ENCODE measurements around the gene RPAIN.
A peak's percentile ranks its signal among the peaks of the same experiment; 100 is the strongest.
"Not testable (repeated sequence)": the region's sequence is repeated elsewhere in the genome, so short reads cannot be mapped to it uniquely, and the experiment has no call there.

RPAIN gene

DNA sequence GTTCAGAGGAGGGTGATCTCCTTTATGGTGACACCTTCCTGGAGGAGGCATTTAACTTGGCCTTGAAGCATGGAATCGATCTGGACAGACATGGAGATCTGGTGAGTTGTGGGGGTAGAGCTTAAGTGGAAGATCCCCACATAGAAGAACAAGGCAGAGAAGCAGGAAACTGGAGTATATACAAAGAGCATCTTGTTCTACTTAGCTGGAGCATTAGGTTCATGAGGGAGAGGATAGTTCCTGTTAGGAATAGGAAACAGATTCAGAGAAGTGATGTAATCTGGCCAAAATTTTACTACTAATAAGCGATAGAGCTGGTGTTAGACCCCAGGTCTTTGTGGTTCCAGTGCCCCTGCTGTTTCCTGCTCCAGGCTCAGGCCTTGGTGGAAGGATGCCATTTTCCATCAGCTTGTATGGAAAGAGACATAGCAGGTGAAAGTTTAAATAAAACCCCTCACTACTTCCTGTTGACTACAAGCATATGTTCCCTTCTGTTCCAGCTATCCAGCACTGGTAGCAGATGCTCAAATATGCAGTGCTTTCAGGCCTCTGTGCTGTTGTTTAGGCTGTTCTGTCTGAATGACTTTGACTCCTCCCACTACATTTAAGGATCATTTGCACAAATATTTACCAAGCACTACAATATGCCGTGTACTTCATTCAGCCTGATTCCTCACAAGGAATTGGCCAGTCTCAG lies 9.4 kb downstream of the RPAIN start:
- peak overlapping the region; percentile 77 for H3K27ac ChIP-seq
- no peak for DNase-seq (ENCODE audit: low read depth, low spot score)

DNA sequence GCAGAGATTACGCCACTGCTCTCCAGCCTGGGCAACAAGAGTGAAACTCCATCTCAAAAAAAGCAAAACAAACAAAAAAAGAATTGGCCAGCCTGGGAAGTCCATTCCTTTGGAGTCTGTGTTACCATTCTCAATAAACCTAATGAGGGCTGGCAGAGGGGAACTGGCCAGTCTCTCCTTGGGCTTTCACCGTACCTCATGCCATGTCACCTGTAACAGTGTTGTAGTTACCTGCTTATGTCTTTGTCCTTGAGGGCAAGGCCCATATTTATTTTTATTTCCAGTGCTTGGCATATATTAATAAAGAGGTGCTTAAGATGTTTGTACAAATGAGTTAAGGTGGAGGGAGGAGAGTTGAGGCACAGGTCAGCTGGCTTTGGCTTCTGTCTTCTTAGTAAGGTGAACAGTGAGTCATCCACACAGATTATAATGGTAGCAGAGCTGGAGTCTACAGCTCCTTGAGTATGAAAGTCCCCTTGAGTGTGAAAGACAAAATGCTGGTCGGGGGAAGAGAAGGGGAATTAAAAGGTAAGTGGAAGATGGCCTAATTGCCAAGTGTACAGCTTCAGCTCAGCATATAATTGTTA lies 10.5 kb downstream of the RPAIN start:
- DNase-seq (ENCODE audit: low read depth, low spot score) = no peak
- H3K27ac ChIP-seq = peak overlapping the region; percentile 77

DNA sequence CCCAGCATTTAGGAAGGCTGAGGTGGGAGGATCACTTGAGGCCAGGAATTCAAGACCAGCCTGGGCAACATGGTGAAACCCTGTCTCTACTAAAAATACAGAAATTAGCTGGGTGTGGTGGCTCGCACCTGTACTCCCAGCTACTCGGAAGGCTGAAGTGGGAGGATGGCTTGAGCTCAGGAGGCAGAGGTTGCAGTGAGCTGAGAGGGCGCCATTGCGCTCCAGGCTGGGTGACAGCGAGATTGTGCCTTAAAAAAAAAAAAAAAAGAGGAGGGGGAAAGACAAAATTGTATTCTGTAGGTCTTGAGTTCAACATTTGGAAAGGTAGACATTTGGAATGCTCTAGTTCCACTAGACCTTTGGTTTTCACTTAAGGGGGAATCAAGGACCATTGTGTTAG lies 11.3 kb downstream of the RPAIN start:
- DNase-seq (ENCODE audit: low read depth, low spot score) = not testable (repeated sequence)
- peak overlapping the region; percentile 77 for H3K27ac ChIP-seq

DNA sequence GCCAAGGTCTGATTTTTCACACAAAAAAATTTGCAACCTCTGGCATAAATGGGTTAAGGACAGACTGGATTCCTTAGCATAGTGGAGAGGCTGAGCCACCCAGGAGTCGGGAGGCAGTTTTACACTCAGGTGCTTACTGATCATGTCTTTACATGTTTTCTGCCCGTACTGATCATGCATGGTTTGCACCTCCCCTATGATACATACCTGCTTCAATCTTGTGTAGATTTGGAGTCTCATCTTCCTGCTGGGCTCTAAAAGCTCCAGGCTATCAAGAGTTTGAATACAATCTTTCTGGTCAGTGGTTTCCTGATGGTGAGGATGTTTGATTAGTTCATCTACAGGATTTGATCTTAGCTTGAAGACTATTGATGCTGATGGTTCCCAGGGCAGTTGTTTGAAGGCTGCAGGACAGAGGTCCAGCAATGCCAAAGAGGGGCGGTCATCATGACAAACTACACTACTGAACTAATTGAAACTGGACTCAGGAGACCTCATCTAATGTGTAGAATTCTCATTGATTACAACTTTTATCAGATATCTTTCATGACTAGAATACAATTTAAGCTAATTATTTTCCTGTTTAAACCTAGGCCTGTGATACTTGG lies 12.1 kb downstream of the RPAIN start:
- peak; percentile 70 for DNase-seq (ENCODE audit: low read depth, low spot score)
- H3K27ac ChIP-seq = peak overlapping the region; percentile 77

DNA sequence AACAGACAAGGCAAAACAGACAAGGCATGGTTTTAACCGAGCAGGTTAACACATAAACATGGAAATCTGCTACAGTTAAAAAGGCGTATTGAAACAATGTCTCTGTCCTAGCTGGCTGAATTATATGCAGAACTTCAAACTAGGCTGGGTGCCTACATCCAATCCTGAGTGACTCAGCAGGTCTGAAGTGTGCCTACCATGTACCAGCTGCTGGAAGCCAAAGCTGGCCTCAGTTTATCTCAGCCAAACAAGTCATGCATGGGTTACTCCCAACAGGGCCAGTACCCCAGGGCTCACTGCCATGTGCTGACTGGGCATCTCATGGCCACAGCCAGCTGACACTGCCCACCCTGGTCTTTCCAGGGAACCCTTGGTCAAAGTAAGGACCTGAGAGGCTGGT lies 15.0 kb downstream of the RPAIN start:
- peak overlapping the region; percentile 10 for H3K27ac ChIP-seq
- no peak for DNase-seq (ENCODE audit: low read depth, low spot score)

DNA sequence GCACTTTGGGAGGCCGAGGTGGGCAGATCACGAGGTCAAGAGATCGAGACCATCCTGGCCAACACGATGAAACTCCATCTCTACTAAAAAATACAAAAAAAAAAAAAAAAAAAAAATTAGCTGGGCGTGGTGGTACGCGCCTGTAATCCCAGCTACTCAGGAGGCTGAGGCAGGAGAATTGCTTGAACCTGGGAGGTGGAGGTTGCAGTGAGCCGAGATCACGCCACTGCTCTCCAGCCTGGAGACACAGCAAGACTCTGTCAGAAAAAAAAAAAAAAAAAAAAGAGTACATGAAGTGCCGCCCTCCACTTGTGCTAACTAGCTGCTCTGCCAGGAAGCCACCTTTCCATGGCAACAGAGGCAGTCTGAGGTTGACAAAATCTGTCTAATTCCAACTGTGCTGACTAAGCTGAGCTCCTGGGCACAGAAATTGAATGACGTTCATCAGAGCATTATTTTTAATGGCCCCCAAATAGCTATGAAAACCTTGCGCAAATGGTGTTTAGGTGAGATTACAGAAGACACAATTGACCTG lies 15.9 kb downstream of the RPAIN start:
- not testable (repeated sequence) for DNase-seq (ENCODE audit: low read depth, low spot score)
- peak overlapping the region; percentile 73 for H3K27ac ChIP-seq

DNA sequence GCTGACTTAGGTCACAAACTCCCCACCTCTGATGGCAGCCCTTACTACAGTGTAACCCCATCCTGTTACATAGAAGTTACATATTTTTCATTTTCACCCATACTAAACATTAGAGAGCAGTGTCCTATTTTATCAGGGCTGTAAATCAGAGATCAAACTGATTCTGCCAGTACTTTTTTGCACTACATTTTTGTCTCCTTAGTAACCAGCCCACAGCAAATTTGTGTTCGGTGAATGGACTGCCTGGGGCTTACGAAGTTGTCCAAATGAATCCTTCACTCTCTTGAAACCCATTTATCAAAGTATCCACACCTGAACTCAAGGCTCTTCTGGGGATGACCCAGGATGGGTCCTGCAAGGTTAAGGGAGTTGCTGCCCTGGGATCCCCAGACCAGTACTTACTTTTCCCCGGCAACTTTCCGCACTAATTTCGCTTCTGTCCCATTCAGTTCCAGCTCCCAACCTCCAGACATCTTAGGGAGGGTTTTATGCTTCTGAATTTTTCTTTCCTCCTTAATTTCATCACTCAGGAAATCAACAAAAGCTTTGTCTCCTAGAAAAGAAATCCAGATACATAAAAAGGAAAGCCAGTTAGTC lies 17.8 kb downstream of the RPAIN start:
- DNase-seq (ENCODE audit: low read depth, low spot score) = no peak
- H3K27ac ChIP-seq = peak overlapping the region; percentile 73

DNA sequence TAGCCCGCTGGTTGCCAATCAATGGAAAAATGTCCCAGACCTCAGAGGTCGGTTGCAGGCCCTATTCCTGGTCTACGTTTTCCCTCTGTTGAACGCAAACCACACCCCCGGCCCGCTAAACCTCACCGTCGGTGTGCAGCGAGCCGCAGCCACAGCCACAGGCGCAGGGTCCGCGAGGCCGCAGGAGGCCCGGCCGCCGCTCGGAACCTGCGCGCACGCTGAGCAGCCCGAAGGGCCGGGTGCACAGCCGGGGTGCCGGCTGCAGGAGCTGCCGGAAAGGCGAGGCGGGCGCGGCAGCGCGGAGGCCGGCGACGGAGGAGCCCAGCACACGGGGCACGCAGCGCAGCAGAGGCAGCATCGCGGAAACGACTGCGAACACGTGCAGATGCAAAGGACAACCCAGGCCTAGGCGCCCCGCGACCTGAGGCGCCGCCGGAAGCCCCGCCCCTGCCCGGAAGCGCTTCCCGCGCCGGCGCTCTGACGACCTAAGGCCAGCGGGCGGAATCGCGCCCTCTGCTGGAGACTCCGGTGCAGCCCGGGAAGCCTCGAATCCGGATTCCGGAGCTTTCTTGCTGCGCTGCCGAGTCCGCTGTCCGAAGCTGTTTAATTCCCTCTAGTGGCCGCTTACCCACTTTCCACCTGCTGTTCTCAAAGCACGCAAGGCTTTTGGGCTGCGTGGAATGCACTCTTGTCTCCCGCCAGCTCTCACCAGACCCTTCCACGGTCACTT lies 18.9 kb downstream of the RPAIN start, which contains the start of gene C1QBP:
TSS of gene C1QBP (minus strand) at position 440 of the 730 bp plus-strand sequence. CDS start at position 358, 82 bp downstream.
- peak; percentile 50 for DNase-seq (ENCODE audit: low read depth, low spot score)
- H3K27ac ChIP-seq = peak within 1 kb of the TSS; percentile 73

DNA sequence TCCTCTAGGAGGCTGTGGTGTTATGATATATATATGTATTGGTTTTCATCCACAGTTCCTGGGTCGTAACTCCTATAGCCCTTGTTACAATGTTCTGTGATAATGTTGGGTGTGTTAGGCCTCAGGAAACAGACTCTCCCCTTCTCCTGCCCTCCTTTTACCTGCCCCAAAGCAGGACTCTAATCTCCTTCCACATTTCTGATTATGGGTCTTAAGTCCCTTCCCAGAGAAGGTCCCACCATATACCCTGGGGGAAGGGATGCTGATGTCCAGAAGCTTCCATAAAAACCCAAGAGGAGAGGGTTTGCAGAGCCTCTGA lies 19.4 kb downstream of the RPAIN start:
- no peak for DNase-seq (ENCODE audit: low read depth, low spot score)
- H3K27ac ChIP-seq = peak overlapping the region; percentile 73

DNA sequence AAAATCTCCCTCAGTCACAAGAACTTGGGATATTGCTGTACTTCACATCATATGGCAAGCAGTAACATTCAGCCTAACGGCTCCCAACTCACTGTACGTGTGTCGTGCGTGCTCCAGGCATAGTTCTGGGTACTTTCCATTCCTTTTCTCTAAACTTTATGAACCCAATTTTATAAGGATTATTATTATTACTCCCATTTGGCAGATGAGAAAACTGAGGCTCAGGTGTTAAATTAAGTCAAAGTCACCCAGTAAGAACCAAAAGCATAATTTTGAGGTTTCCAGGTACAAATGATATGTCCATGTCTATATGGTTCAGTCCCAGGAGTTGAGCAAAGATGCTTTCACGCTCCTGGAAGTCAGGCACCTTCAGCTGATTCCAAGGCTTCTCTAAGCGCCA lies 23.7 kb downstream of the RPAIN start:
- no peak for DNase-seq (ENCODE audit: low read depth, low spot score)
- H3K27ac ChIP-seq = no peak overlapping the region

DNA sequence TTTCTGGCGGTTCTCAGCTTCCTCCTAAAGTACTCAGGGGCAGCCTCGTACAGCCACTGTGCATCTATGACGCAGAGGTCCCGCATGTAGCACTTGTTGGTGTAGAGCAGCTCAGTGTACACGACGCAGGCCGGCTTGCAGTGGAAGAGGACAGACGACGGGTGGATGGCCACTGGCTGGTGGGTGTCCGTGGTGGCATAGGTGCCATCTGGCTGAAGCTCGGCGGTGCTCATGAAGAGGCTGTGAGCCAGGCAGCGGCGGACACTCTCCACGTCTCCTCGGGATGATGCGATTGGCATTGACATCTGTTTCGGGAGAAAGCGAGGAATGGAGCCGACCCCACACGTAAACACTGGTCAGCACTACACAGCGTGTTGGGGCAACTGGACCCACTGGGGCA lies 24.2 kb downstream of the RPAIN start:
- H3K27ac ChIP-seq = no peak overlapping the region
- no peak for DNase-seq (ENCODE audit: low read depth, low spot score)

DNA sequence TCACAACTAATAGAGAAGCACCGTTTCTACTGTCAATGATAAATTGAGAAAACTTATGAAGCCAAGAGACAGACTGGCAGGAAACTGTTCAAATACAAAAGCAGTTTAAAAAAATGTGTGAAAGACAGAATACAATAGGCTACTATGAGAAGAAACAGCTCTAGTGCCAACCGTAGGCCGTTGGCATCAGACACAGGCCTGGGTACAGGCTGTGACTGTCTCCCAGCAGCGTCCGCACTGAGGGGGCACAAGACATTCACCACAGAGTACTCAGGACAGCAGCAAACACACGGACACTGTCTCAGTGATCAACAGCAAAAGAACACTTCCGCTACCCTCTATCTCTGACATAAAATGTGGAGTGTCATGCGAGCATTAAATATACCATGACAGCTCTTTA lies 26.8 kb downstream of the RPAIN start:
- no peak for DNase-seq (ENCODE audit: low read depth, low spot score)
- no peak overlapping the region for H3K27ac ChIP-seq

DNA sequence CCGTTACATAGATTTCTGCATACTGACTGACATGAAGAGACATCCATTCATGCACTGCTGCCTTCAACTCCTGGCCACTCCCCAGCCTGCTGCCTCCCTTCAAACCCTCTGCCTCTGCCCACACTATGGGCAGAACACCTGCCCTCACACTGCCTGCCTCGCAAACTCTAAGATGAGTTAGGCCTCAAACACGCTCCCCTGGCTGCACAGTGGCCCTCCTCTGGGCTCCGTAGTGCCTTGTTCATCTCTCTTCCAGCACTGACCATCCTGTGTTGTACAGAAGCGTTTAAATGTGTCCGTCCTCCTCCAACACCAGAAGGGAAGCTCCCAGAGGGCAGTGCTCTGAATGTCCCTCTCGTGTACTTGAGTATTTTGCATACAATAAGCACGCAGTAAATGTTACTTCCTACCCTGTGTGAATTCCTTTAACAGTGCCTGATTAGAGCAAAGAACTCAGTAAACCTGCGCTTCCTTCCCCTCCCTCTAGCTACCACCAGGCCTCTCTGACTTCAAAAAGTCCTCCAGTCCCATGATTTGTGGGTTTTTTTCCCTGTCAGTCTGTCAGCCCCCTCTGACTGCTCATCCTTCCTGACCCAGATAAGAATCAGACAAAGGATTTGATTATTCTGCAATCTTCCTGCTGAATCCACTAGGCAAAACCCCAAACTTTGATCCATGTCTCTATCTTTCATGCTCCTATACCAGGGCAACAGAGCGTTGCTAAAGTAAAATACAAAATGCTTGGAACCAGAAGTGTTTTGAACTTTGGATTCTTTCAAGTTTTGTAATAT lies 44.9 kb downstream of the RPAIN start:
- H3K27ac ChIP-seq = no peak overlapping the region
- no peak for DNase-seq (ENCODE audit: low read depth, low spot score)

DNA sequence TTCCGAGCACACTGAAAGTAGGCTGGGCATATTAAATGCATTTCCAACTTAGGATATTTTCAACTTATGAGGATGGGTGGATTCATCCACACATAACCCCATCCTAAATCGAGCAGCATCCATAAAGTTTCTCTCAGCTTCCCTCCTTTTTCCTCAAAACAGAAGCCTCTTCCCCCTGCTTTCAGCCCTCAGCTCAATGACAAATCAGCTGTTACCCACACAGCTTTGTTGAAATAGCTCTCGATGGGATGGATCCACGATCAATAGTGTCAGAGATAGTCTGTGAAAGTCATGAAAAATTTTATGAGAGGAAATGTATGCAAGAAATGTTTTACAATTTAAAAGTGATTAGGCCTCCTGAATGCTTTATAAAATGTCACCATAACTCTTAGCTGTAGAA lies 46.3 kb downstream of the RPAIN start:
- no peak for DNase-seq (ENCODE audit: low read depth, low spot score)
- H3K27ac ChIP-seq = no peak overlapping the region

DNA sequence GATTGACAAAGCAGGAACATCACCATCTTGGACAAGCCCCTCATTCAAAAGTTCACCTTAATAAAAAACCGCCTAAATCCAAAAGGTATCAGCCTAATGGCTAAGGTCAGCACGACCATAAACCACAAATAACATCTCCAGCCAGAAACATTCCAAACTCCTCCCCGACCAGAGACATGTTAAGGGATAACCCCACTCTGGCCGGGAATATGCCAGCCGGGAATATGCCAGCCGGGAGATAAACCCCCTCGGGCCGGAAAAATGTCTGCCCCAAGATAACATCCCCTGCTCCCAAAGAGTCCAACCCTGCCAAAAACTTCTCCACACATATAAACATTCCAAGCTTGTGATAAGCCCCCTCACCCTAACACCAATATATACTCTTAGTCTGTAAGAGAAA lies 47.4 kb downstream of the RPAIN start:
- no peak overlapping the region for H3K27ac ChIP-seq
- no peak for DNase-seq (ENCODE audit: low read depth, low spot score)

DNA sequence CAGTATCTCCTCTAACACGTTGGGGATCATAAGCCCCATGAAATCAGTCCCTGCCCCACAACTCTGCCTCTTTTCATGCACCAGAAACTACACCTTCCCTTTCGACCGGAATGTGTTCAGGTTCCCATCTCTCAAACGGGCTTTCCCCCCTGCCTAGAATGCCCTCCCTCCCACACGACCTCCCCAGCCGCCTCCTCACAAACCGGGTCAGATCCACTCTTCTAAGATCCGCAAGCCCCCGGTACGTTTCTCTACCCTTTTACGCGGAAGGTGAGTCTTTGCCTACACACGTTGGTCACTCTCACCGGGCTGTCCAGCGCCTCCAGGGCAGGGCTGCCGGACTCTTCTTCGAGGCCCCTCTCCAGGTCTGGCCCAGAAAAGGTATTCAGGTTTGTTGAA lies 48.1 kb downstream of the RPAIN start:
- no peak for DNase-seq (ENCODE audit: low read depth, low spot score)
- peak overlapping the region; percentile 36 for H3K27ac ChIP-seq

DNA sequence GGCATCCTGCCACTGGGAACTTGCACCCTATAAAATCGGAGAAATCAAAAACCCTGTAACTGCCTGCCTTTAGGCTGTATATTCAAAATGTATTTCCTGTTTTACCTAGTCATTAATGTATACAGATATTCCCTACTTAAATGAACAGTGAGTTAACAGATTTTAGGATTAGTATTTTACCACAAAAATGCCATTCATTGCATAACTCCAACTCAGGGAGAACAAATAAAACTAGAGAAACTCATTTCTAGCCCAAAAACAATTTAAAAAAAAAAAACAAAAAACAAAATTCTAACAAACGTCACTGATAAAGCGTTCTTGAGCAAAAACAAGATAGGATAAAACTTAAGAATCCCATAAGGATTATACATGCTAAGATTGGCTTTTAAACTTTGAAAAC lies 52.5 kb downstream of the RPAIN start:
- DNase-seq (ENCODE audit: low read depth, low spot score) = no peak
- no peak overlapping the region for H3K27ac ChIP-seq

DNA sequence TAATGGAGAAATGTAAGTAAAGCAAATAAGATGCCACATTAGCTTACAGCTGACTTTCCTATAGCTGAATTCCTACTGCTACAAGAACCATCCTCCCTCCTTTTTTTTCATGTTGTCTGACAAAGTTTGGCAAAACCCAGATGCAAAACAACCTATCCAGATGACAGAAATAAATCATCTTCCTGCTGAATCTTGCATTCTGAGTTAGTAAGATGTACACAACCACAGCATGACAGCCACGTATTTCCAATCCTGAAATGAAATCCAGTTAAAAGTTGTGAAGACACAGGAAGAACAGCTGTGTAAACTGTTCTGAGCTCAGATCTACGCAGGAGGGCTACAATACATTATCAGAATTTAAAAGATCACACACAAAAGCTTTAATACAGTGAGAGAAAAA lies 53.9 kb downstream of the RPAIN start:
- H3K27ac ChIP-seq = no peak overlapping the region
- DNase-seq (ENCODE audit: low read depth, low spot score) = no peak

DNA sequence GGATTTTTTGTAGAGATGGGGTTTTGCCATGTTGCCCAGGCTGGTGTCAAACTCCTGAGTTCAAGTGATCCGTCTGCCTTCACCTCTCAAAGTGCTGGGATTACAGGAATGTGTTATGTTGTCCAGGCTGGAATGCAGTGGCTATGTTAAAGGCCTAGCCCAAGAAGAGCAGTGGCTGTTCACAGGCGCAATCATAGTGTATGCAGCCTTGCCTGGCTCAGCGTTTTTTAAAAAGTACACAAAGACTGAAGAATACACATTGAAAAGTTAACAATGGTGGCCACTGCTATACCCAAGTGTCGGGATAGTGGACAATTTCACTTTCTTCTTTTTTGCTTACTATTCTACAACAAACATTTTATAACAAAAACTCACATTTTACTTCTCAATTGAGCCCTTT lies 59.0 kb downstream of the RPAIN start:
- DNase-seq (ENCODE audit: low read depth, low spot score) = no peak
- no peak overlapping the region for H3K27ac ChIP-seq

DNA sequence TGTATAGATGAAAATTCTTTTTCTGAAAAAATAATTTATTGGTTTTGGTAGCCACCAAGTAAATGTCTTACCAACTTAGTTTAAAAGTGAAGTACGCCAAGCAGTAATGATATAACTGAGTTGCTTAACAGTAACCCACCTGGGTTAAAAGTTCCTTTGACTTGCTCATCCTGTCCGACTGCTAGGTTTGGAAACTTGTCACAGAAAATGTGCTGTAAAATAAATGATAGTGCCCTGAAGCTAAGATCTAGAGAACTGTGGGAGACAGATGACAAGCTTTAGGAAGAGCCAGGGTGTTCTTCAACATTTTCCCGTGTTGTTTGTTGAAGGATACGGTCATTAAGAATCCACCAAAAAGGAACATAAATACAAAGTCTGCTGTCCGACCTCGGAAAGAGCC lies 61.0 kb downstream of the RPAIN start:
- no peak for DNase-seq (ENCODE audit: low read depth, low spot score)

More for the DNA sequence above, 61.0 kb downstream of the RPAIN start:
- H3K27ac ChIP-seq = no peak overlapping the region

All from epithelial cell of prostate (primary cell).